Keratinocyte (primary cell): ENCODE results near the gene MAPK12. TPM values are rescaled to one million over a fixed set of nuclear protein-coding genes. Genes with fewer than 3 reads are reported as not detected.

Source experiments
- DNase-seq: peaks from one replicate; pipeline ENCODE4 v3.0.0-alpha.2; 2011; ENCODE audit warnings: low read depth, missing footprints, low spot score
- FAIRE-seq: peaks from 2 replicates; lab custom pipeline; 2011; peaks lifted over from hg19 to GRCh38; lab: Jason Lieb, UNC
- H2AFZ ChIP-seq: 2 replicates; pipeline ENCODE4 v1.6.0; 2012; ENCODE audit warnings: low read length, control low read depth, inconsistent platforms; ENCODE audit not compliant: control insufficient read depth
- H3K27ac ChIP-seq: 2 replicates; pipeline ENCODE4 v1.5.1; 2011; ENCODE audit warnings: low read length; ENCODE audit not compliant: control insufficient read depth, insufficient read depth
- H3K27me3 ChIP-seq: 3 replicates; pipeline ENCODE4 v1.6.0; 2011; ENCODE audit warnings: low read length; ENCODE audit not compliant: control insufficient read depth, insufficient read depth; ENCODE audit errors: extremely low read depth
- H3K36me3 ChIP-seq, 2 experiments: 2 replicates in 1 of 2; 3 replicates in 1 of 2; pipeline ENCODE4 v1.5.1; 2011; ENCODE audit warnings: low read length in 2 of 2, mild to moderate bottlenecking in 1 of 2; ENCODE audit not compliant: control insufficient read depth in 2 of 2, insufficient read depth in 2 of 2; ENCODE audit errors: extremely low read depth in 1 of 2
- H3K4me1 ChIP-seq: 3 replicates; pipeline ENCODE4 v1.5.1; 2011; ENCODE audit warnings: low read length; ENCODE audit not compliant: control insufficient read depth, insufficient read depth; ENCODE audit errors: extremely low read depth
- H3K4me2 ChIP-seq: 3 replicates; pipeline ENCODE4 v1.6.0; 2011; ENCODE audit warnings: low read depth, low read length; ENCODE audit not compliant: control insufficient read depth, insufficient read depth; ENCODE audit errors: extremely low read depth
- H3K4me3 ChIP-seq, 3 experiments: fragments of 200-600 bp in 1 of 3; sonication (generic) in 1 of 3; 2 replicates in 2 of 3; 3 replicates in 1 of 3; pipeline ENCODE4 v1.5.1; 2011 to 2016; ENCODE audit warnings: low read length in 3 of 3, mild to moderate bottlenecking in 3 of 3, control low read depth in 2 of 3, inconsistent platforms in 1 of 3, low read depth in 1 of 3, mixed read lengths in 1 of 3, mixed run types in 1 of 3, moderate library complexity in 1 of 3; ENCODE audit not compliant: control insufficient read depth in 2 of 3, insufficient read depth in 2 of 3; ENCODE audit errors: extremely low read depth in 1 of 3
- H3K79me2 ChIP-seq: 2 replicates; pipeline ENCODE4 v1.6.0; 2012; ENCODE audit warnings: low read length; ENCODE audit not compliant: control insufficient read depth, insufficient read depth
- H3K9ac ChIP-seq: 3 replicates; pipeline ENCODE4 v1.6.0; 2011; ENCODE audit warnings: low read length; ENCODE audit not compliant: control insufficient read depth, insufficient read depth; ENCODE audit errors: extremely low read depth
- H3K9me1 ChIP-seq: 3 replicates; pipeline ENCODE4 v1.6.0; 2011; ENCODE audit warnings: low read length; ENCODE audit not compliant: control insufficient read depth, insufficient read depth; ENCODE audit errors: extremely low read depth
- H3K9me3 ChIP-seq: 2 replicates; pipeline ENCODE4 v1.5.1; 2012; ENCODE audit warnings: low read depth, low read length; ENCODE audit not compliant: control insufficient read depth
- H4K20me1 ChIP-seq: 3 replicates; pipeline ENCODE4 v1.6.0; 2011; ENCODE audit warnings: low read length; ENCODE audit not compliant: control insufficient read depth, insufficient read depth; ENCODE audit errors: extremely low read depth
- CTCF ChIP-seq, 3 experiments: IDR thresholded peaks in 1 of 3; conservative IDR thresholded peaks in 1 of 3; optimal IDR thresholded peaks in 1 of 3; 2 replicates in 2 of 3; 3 replicates in 1 of 3; pipeline versions ENCODE3 to v1.5.1; 2011; ENCODE audit warnings: low read length in 3 of 3, mild to moderate bottlenecking in 3 of 3, moderate library complexity in 2 of 3, control low read depth in 1 of 3, inconsistent platforms in 1 of 3; ENCODE audit not compliant: insufficient read depth in 2 of 3; ENCODE audit errors: extremely low read depth in 1 of 3
- EZH2 ChIP-seq: IDR thresholded peaks from one replicate; pipeline ENCODE4 v1.6.1; 2012; ENCODE audit warnings: inconsistent platforms, mild to moderate bottlenecking, low read length, moderate library complexity
- dilution Hi-C: fragments of 300-500 bp; cut with MboI; formaldehyde crosslinking; loops from one replicate; pipeline ENCODE4 v1.7.0; 2020; ENCODE audit warnings: low sequenced_read_pairs; ENCODE audit not compliant: extremely low pct_ligation_motif_present
- polyA plus RNA-seq, 5 experiments: library from polyadenylated mRNA; depleted of rRNA in 3 of 5; stranded (reverse) in 3 of 5; stranded (forward) in 1 of 5; unstranded in 1 of 5; fragments of >200 nt; gene quantifications; 1 replicate in 1 of 5; 2 replicates in 3 of 5; 3 replicates in 1 of 5; pipeline versions ENCODE4 v1.2.1 to v1.2.3, GENCODE V29; 2011 to 2012; ENCODE audit warnings: missing spikeins in 2 of 5, low read depth in 1 of 5, low replicate concordance in 1 of 5

MAPK12 gene
- polyA plus RNA-seq, 1 donor (not counting 4 experiments of a cell fraction or from before 2014, with no cell fraction given), result 10.1 TPM

DNA sequence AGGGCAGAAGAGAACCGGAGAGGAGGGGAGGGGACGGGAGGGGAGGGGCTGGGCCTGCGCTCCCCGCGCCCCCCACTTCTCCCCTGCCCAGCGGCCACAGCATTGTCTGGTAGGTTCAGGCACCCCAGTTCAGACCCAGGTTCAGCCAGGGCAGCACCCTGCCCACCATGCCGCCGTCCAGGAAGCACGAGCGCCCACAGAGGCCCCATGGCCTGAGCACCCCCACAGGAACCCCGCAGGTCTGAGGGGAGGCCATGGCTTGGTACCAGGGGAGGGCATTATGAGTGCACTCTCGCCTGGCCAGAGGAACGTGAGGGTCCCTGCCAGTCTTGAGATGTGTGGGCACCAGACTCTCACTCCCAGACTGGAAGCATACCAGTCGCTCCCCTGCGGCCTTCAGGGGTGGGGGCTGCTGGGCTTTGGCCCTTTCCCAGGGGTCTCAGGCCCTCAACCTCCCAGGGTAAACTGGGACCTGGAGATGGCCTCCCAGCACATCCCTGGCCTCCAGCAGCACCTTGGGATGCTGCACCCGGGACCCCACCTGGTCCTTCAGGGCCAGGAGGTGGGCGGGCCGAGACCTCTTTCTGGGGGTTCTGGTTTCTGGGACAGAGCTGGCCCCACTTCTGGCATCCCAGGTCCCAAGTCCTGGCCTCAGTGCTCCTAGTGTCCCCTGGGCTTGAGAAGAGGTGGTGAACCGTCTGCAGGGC is 46.6 kb upstream of the MAPK12 start:
- H3K4me3 ChIP-seq, result no peak overlapping the region
- no peaks in the 10 kb centered on the region for H3K9me1 ChIP-seq
- H3K9ac ChIP-seq, result no peak overlapping the region
- no peak overlapping the region for H2AFZ ChIP-seq
- TF ChIP-seq EZH2 (no peak), CTCF (optimal IDR thresholded peaks at IDR 0.05 in 1 of 3, IDR thresholded peaks at IDR 0.05 in 1 of 3, conservative IDR thresholded peaks at IDR 0.05 in 1 of 3; ENCODE audit: extremely low read depth in 1 of 3, insufficient read depth in 2 of 3, low read length in 3 of 3) (no peak)
- no peaks in the 10 kb centered on the region for H4K20me1 ChIP-seq
- DNase-seq (no peak), FAIRE-seq (no peak)
- no peak overlapping the region for H3K4me2 ChIP-seq
- H3K27ac ChIP-seq, result no peak overlapping the region
- dilution Hi-C loops, result no loop called here
- peaks cover 26% of the 10 kb centered on the region for H3K4me1 ChIP-seq
- peaks cover 4% of the 10 kb centered on the region for H3K27me3 ChIP-seq
- peaks cover 31% of the 10 kb centered on the region for H3K79me2 ChIP-seq
- H3K9me3 ChIP-seq, result no peaks in the 10 kb centered on the region
- no peaks in the 10 kb centered on the region for H3K36me3 ChIP-seq

- DNase-seq (no peak), FAIRE-seq (no peak)
- no peak for TF ChIP-seq CTCF (optimal IDR thresholded peaks at IDR 0.05 in 1 of 3, IDR thresholded peaks at IDR 0.05 in 1 of 3, conservative IDR thresholded peaks at IDR 0.05 in 1 of 3; ENCODE audit: extremely low read depth in 1 of 3, insufficient read depth in 2 of 3, low read length in 3 of 3)
- no peak for TF ChIP-seq EZH2
- peaks cover 4% of the 10 kb centered on the region for H3K27me3 ChIP-seq
- peaks cover 41% of the 10 kb centered on the region for H3K79me2 ChIP-seq
- H3K36me3 ChIP-seq, result no peaks in the 10 kb centered on the region
- dilution Hi-C loops, result no loop called here
- H3K9me1 ChIP-seq, result peaks cover 2% of the 10 kb centered on the region
- no peaks in the 10 kb centered on the region for H4K20me1 ChIP-seq
- H3K4me2 ChIP-seq, result peak within 1 kb of the TSS; percentile 95
- no peak within 1 kb of the TSS for H2AFZ ChIP-seq
- peak within 1 kb of the TSS; percentile 86 for H3K27ac ChIP-seq
- no peaks in the 10 kb centered on the region for H3K9me3 ChIP-seq
- peak within 1 kb of the TSS; percentile 65 to 94 (median 80) for H3K4me3 ChIP-seq
- peaks cover 36% of the 10 kb centered on the region for H3K4me1 ChIP-seq
- H3K9ac ChIP-seq, result peak within 1 kb of the TSS; percentile 83
Observed at GRCh38 chr22:50306753-50307749, 45.6 kb upstream of the MAPK12 start, which contains the start of gene PLXNB2. Gene PLXNB2, minus strand, starts transcription at chr22:50307646. Its CDS starts 17,062 bp downstream, at chr22:50290584.
